Measurements from ENCODE around the gene FILIP1.
"Not testable (repeated sequence)": the region's sequence is repeated elsewhere in the genome, so short reads cannot be mapped to it uniquely, and the experiment has no call there.

Gene FILIP1

DNA sequence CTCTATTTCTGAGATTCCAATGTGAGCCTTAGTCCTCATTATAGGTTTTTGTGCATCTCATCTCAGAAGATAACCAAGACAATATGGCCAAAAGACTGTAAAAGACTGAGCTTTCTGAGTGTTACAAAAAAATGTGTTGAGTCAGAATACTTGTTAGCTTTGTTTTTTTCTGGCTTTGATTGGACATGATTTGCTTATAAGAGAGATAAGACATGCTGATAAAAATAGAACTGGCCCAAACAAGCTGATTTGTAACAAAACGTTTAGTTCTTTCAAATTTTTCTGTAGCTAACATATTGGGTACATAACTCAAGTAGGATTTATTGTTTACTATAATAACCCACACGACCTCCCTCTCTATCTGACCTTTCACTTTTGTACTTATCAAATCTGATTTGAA, 32.9 kb downstream of the FILIP1 start:
- TF ChIP-seq, protein P1, sequence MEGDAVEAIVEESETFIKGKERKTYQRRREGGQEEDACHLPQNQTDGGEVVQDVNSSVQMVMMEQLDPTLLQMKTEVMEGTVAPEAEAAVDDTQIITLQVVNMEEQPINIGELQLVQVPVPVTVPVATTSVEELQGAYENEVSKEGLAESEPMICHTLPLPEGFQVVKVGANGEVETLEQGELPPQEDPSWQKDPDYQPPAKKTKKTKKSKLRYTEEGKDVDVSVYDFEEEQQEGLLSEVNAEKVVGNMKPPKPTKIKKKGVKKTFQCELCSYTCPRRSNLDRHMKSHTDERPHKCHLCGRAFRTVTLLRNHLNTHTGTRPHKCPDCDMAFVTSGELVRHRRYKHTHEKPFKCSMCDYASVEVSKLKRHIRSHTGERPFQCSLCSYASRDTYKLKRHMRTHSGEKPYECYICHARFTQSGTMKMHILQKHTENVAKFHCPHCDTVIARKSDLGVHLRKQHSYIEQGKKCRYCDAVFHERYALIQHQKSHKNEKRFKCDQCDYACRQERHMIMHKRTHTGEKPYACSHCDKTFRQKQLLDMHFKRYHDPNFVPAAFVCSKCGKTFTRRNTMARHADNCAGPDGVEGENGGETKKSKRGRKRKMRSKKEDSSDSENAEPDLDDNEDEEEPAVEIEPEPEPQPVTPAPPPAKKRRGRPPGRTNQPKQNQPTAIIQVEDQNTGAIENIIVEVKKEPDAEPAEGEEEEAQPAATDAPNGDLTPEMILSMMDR (conservative IDR thresholded peaks at IDR 0.05) = no peak
- TF ChIP-seq ZFX (IDR thresholded peaks at IDR 0.05) = no peak
- H3K27ac ChIP-seq = no peak overlapping the region

DNA sequence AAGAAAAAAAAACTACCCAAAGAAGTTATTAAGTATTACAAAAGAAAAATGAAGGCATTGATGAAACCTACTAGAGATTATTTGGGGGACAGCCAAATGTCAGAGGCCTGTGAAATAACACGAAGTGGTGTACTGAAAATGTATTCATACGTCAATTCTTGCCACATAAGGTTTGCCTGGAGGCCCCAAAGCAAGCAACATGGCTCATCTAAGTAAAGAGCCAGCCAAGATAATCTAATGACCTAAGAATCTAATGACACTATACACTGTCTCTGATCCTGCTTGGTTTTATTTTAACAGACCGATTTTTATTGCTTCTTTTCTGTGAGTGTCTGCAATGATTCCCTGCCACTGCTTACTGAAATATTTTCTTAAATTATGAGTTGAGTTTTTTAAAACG, 34.7 kb downstream of the FILIP1 start:
- no peak for TF ChIP-seq ZFX (IDR thresholded peaks at IDR 0.05)
- TF ChIP-seq, protein P1 (conservative IDR thresholded peaks at IDR 0.05) = no peak
- no peak overlapping the region for H3K27ac ChIP-seq

DNA sequence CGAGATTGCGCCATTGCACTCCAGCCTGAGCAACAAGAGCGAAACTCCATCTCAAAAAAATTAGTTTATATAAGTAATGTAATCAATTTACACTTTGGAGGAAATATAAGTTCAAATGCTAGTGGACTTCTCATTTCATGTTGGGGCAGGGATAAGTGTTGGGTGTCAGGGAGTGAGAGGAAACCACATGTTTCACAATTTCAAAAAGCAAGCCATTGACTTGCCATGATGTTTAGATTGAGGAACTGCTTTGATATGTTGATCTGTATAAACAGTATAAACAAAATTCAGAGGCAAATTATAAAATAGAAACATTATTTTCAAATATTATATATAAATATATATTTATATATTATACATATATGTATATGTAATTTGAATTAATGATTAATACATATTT, 42.7 kb downstream of the FILIP1 start:
- TF ChIP-seq ZFX (IDR thresholded peaks at IDR 0.05) = no peak
- TF ChIP-seq, protein P1 (conservative IDR thresholded peaks at IDR 0.05) = no peak
- H3K27ac ChIP-seq = no peak overlapping the region

DNA sequence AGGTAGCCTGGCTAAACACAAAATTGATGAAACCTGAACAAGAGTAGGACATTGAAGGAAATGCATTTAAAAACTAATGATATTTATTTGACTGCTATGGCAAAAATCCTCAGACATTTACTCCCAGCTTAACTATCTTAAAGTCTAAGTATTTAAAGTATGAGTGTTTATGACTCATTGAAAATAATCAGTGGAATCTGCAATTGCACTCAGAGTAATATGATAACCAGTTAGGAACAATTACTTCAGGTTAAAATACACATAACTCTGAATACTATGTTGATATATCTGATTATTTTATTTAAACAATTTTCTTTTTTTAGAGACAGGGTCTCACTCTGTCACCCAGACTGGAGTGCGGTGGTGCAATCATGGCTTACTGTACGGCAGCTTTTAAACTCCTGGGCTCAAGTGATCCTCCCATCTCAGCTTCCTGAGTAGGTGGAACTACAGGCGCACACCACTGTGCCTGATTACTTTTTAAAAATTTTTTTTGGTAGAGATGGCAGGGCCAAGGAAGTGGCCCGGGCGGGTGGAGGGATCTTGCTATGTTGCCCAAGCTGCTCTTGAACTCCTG, 43.9 kb downstream of the FILIP1 start:
- no peak overlapping the region for H3K27ac ChIP-seq
- TF ChIP-seq, protein P1 (conservative IDR thresholded peaks at IDR 0.05) = no peak
- no peak for TF ChIP-seq ZFX (IDR thresholded peaks at IDR 0.05)

DNA sequence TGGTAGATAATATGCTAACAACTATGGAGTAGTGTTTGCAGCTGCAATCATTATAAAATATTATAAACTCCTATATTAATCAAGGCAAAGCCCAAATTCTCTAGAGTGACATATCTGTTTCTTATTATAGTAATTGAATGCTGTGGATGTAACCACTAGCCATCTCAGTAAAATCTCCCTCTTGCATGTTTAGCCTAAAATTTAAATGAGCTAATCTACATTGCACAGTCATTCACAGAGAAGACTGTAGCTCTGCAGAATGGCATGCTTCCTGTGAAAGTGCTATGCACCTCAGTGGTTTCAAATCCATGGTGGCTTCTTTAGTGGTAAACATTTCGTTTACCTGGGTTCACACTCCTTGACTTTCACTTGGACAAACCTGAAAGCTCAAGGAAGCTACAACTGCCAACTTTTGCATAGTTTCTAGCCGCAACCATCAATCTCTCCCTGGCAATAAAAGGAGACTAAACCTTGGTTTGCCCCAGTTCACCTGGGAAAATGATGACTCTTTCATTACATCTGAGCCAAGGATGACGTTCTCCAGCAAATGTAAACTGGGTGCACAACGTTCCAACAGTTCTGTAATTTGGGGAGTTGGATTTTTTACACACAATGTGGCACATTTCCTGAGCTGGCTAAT, 47.2 kb downstream of the FILIP1 start:
- no peak overlapping the region for H3K27ac ChIP-seq
- TF ChIP-seq, protein P1 (conservative IDR thresholded peaks at IDR 0.05) = no peak
- TF ChIP-seq ZFX (IDR thresholded peaks at IDR 0.05) = no peak

DNA sequence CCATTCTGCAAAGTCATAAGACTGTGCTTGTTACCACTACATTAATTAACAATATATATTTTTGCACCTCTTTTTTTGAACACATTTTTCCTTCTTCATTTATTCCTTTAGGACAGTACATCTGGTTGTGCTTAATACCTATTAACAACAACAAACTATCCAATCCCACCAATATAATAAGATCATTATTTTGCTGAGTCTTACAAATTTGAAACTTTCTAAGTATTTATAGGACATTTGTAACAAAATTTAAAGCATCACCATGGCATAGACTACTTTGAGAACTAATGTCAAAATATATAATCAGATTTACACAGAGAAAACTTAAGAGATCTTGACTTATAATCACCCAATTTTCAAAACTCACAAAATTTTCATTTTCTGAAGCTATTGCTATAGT, 47.9 kb downstream of the FILIP1 start:
- H3K27ac ChIP-seq = no peak overlapping the region
- TF ChIP-seq, protein P1 (conservative IDR thresholded peaks at IDR 0.05) = no peak
- TF ChIP-seq ZFX (IDR thresholded peaks at IDR 0.05) = no peak

DNA sequence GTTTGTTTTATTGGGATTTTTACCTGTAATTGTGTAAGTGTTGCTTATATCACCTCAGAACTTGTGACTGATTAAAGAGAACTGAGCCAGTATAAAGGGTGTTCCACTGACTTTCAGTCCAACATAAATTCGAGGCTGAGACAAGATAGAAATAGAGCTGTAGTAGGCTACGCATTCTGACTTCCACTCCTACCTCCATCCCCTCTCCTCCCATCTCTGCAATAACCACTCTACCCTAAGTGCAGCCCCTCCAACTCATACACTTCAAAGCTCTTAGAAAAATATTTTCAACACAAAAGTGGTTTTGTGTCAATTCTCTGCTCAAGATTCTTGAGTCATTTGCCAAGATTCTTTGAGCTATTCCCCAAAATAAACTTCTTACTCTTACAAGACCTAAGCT, 48.7 kb downstream of the FILIP1 start:
- TF ChIP-seq ZFX (IDR thresholded peaks at IDR 0.05) = no peak
- TF ChIP-seq, protein P1 (conservative IDR thresholded peaks at IDR 0.05) = no peak

DNA sequence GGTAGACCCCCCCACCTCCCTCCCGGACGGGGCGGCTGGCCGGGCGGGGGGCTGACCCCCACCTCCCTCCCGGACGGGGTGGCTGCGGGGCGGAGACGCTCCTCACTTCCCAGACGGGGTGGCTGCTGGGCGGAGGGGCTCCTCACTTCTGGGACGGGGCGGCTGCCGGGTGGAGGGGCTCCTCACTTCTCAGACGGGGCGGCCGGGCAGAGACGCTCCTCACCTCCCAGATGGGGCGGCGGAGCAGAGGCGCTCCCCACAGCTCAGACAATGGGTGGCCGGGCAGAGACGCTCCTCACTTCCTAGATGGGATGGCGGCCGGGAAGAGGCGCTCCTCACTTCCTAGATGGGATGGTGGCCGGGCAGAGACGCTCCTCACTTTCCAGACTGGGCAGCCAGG, 51.7 kb downstream of the FILIP1 start:
- not testable (repeated sequence) for H3K27ac ChIP-seq

More for the DNA sequence above, 48.7 kb downstream of the FILIP1 start:
- no peak overlapping the region for H3K27ac ChIP-seq

DNA sequence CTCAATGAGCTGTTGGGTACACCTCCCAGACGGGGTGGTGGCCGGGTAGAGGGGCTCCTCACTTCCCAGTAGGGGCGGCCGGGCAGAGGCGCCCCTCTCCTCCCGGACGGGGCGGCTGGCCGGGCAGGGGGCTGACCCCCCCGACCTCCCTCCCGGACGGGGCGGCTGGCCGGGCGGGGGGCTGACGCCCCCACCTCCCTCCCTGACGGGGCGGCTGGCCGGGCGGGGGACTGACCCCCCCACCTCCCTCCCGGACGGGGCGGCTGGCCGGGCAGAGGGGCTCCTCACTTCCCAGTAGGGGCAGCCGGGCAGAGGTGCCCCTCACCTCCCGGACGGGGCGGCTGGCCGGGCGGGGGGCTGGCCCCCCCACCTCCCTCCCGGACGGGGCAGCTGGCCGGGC, 52.1 kb downstream of the FILIP1 start:
- not testable (repeated sequence) for H3K27ac ChIP-seq
